GM19099 (cell line): Measurements from ENCODE around the gene TMEM187.

Experiments
- POLR2A ChIP-seq: IDR thresholded peaks from 3 replicates; pipeline ENCODE4 v1.6.1; 2011; ENCODE audit warnings: low read depth; ENCODE audit not compliant: insufficient read length; ENCODE audit errors: extremely low read depth

Gene TMEM187, protein sequence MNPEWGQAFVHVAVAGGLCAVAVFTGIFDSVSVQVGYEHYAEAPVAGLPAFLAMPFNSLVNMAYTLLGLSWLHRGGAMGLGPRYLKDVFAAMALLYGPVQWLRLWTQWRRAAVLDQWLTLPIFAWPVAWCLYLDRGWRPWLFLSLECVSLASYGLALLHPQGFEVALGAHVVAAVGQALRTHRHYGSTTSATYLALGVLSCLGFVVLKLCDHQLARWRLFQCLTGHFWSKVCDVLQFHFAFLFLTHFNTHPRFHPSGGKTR

DNA sequence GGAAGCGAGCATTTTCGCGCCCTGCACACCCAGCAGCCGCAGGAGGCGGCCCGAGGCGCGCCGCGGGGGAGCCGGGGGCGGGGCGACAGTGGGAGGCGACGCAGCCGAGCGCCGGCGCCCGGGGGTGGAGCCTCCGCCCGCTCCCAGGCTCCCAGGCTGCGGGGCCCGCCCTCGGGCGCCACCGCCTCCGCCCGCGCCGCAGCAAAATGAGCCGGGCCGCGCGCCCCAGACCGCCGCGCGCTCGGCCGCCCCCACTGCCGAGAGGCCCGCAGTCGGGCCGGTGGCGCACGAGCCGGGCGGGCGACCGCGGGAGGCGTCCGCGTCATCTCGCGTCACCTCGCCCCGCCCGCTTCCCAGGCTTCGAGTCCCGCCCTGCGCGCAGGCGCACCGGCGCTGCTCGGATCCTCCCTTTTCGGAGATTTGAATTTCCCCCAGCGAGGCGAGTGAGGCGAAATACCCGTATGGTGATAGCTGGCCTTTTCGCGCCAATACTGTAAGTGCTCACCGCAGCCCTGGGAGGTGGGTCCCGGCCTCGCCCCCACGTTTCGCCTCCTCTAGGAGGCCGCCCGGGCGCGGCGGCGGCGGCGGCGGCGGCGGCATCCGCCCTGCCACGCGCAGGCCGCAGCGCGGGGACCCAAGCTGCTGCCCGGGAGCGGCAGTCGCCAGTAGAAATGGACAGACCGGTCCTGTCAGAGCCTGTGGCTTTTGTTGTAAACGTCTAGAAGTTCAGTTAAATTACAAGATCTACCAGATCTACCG is at the start of gene TMEM187:
Gene TMEM187, plus strand, starts transcription at position 387 of the 759 bp plus-strand sequence. CDS start 9,309 bp downstream, outside the sequence.
- TF ChIP-seq POLR2A = peak; percentile 67

DNA sequence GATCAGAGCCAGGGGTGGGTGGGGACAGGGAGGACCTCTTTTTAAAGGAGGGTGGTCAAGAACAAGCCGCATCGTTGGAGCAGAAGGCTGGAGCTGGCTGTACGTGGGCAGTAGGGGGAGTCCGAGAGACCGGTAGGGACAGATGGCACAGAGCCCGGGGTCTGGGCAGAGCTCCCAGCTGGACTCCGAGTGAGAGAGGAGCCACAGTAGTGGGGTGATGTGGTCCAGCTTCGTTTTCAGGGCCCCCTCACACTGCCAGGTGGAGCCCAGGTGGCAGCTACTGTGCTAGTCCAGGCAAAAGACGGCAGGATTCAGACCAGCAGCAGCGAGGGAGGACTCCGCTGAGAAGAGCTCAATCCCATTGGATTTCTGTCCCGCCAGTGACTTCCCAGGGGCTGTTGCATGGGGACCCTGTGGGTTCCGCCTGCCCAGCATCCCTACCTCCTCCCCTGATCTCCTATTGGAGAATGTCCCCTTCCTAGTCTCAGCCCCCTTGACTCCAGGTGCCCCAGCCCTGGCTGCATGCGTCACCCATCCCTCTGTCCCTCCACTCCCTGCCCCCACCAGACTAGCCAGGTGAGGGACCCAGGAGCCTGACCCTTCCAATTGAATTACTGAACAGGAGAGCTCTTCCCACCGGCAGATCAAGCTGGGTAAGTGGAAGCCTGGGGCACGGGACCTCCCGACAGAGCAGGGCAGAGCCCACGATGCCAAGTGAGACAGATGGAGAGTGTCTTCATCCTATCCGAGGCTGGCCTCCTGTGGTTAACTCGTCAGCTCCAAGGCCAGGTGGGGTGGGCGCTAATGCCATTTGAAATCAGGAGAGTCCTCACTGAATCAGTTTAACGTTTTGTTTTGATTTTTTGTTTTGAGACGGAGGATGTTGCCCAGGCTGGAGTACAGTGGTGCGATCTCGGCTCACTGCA is 49.4 kb upstream of the TMEM187 start:
- no peak for TF ChIP-seq POLR2A

DNA sequence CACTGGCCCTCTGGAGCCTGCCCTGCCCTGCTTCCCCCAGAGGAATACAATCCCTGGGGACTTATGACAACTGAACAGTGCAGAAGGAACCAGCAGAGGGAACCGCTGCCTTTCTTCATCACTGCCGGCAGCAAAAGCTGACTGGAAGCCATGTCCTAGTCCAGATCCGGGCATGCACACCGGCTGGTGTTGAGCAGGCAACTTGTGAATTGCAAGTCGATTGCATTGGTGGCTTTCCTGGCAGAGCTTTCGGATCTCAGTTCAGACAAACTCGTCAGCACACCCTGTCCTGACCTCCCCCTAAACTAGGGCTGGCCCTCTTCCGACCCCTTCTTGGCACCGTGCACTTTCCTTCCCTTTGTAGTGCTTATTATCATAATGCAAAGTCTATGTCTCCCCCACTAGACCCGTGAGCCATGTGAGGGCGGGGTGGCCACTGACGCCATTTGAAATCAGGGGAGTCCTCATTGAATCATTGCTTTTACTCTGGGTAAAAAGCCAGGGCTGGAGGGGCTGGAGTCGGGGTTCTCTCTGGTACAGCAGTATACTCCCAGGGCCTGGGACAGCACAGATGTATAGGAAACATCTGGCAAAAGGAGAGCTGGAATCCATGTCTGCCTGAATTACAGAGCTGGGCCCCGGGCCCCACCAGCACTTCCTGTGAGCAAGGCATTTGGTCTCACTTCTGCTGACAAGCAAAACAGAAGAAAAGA is 48.2 kb upstream of the TMEM187 start:
- peak; percentile 2 for TF ChIP-seq POLR2A

DNA sequence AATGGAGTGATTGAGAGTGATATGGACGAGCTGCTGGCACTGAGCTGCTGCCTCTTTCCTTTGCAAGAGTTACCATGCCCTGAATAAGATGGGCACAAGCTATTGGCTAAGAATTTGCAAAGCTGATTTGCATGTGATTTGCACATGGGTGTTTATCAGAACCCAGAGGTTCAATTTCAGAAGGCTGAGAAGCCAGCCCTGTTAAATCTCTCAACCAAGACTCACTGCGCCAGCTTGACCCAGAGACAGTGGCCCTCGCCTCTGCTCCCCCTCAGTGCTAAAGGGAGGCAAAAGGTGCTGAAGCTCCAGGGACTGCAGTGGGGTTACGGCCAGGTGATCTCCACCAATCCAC is 47.2 kb upstream of the TMEM187 start:
- TF ChIP-seq POLR2A = peak; percentile 98

DNA sequence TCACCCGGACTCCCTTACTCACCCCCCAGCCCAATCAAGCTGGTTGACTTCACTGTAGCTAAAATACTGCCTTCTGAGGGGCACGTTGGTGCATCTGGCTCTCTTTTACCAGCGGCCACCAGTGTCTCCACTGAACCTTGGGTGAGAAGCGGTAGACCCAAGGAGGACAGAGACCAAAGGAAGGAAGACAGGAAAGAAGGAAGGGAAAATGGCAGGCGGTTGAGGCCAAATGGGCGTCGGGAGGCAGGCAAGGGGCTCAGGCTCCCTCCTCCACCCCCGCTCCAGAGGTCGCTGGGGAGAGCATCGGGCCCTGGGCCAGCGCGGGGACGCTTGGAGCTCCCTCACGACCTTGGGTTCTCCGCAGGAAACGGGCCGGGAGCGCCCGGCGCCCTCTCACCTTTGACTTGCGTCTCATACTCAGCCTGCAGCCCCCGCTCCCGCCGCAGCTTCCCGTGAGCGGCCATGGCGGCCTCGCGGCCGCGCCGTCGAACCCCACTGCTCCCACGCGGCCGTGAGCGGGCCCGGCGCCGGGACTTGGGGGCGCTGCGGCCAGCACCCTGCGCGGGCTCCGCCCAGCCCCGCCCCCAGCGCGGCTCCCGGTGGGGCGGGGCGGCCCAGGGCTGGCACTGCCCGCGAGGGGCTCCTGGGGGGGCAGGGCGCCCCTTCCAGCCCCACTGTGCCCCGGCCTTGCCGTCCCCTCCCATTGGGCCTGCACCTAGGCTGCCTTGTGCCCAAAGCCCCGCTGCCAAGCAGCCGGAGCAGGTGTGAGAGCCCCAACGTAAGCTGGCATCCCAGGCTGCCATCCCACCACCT is 46.6 kb upstream of the TMEM187 start, which contains the start of gene ARHGAP4:
Gene ARHGAP4, minus strand, starts transcription at position 526 of the 813 bp plus-strand sequence. Its CDS starts 62 bp downstream, at position 464.
- peak; percentile 51 for TF ChIP-seq POLR2A

DNA sequence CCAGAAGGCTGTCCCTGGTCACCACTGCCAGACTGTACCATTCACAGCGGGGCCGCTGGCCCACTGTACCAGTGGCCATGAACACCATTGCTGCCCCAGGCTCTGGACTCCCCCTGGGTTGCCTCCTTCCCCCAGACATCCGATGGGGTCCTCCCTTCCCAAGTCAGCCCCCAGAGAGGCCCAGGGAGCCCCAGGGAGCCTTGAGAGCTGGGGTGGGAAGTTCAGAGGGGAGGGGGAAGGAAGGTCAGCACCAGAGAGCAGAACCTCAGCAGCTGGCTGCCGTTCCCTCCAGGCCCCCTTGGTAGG is 46.0 kb upstream of the TMEM187 start:
- peak; percentile 45 for TF ChIP-seq POLR2A

DNA sequence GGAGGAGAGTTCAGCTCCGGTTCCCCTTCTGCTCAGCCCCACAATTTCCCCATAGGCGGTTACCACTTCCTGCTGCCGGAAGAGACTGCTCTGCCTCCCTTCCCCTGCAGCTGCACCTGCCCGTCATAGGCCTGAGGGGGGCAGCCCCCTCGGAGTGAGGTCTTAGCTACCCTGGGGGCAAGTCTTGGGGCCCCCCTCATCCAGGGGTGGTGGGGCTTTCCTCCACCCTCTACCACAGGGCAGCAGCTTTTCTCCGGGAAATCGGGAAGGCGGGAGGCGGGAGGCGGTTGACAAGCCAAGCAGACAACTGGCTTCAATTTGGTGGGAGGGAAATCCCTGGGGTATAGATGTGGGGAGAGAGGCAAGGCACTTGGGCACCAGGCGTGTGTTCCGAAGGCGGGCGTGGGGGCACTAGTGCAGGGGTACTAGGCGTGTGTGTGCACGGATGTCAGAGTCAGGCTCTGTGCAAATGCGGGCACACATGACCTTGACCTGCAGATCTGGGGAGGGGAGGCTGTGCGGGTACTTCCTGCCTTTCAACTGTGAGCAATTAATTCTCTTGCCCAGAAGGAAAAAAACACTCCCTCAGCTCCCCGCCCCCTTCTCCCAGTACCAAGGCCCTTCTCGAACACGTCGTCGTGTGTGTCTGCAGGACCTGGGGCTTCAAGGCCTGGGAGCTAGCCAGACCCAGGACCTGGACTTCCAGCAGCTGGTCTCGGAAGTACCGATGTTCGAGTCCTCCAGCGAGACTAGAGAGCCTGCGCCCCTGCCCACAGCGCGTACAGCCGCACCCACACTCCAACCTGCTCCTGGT is 45.5 kb upstream of the TMEM187 start:
- TF ChIP-seq POLR2A = peak; percentile 47

DNA sequence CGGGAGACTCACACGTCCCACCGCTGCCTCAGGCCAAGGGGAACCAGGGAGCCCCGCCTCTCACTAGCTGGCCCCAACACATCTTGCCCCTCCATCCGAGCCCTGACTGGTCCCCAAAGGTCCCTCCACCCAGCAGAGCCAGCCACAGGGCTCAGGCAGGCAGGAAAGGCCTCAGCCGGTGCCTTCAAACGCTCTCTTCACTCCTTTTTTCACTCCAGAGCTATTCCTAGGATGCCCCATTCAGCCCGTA is 45.0 kb upstream of the TMEM187 start:
- TF ChIP-seq POLR2A = no peak

DNA sequence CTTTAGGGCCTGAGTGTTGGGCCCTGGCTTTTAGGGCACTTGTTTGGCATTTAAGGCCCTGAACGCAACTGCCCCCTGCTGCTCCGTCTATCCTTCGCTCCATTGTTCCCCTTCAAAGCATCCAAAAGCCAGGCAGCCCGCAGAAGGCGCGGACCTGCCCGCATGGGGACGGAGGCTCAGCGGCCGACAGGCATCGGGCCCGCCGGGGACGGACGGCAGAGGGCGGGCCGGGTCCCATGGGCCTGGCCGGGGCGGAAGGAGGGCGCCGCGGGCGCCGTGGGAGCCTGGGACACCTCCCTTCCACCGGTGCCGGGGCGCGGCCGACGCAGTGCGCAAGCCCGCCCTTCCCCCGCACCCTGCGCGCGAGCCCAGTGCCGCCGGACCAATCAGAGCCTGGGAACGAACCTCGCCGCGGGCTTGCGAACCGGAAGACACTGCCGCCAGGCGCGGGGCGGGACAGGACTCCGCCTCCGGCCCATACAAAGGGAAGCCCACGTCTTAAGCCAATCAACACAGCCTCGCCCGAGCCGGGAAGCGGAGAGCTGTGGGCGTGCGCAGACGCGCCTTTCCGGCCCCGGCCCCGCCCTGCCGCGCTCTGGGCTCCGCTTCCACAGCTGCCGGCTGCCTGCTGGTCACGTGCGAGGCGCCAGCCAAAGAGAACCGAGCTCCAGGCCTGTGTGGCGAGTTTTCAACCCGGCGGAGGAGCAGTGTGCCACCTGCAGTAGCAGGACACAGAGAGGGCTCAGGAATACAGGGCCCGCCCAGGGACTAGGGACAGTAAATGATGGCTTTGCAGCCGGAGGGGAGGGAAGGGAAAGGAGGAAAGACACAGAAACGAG is 44.4 kb upstream of the TMEM187 start:
- peak; percentile 73 for TF ChIP-seq POLR2A

DNA sequence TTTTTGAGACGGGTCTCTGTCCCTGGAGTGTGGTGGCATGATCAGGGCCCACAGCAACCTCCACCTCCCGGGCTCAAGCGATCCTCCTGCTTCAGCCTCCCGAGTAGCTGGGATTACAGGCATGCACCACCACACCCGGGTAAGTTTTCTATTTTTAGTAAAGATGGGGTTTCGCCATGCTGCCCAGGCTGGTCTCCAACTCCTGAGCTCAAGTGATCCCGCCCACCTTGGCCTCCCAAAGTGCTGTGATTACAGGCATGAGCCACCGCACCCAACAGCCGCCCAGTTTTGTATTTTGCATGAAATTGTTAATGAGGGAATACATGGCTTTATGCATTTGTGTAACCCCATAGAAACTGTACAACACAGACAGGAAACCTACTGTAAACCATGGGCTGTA is 43.7 kb upstream of the TMEM187 start:
- TF ChIP-seq POLR2A = no peak

DNA sequence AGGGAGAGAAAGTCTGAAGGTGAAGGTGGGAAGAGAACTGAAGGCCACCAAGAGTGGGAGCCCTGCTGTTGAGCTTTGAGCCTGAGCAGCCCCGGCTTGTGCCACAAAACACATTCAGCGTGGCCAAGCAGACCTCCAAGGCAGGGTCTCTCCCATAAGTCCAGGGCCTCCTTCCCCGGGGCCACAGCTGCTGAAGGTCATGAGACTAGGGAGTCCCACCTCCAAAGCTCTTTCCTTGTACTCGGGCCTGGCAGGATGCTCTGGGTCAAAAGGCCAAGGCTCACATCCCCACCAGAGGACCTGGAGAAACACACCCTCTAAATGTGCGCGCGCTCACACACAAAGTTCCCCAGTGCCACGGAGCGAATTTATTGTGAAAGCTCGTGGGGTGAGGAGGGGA is 43.0 kb upstream of the TMEM187 start:
- TF ChIP-seq POLR2A = no peak

DNA sequence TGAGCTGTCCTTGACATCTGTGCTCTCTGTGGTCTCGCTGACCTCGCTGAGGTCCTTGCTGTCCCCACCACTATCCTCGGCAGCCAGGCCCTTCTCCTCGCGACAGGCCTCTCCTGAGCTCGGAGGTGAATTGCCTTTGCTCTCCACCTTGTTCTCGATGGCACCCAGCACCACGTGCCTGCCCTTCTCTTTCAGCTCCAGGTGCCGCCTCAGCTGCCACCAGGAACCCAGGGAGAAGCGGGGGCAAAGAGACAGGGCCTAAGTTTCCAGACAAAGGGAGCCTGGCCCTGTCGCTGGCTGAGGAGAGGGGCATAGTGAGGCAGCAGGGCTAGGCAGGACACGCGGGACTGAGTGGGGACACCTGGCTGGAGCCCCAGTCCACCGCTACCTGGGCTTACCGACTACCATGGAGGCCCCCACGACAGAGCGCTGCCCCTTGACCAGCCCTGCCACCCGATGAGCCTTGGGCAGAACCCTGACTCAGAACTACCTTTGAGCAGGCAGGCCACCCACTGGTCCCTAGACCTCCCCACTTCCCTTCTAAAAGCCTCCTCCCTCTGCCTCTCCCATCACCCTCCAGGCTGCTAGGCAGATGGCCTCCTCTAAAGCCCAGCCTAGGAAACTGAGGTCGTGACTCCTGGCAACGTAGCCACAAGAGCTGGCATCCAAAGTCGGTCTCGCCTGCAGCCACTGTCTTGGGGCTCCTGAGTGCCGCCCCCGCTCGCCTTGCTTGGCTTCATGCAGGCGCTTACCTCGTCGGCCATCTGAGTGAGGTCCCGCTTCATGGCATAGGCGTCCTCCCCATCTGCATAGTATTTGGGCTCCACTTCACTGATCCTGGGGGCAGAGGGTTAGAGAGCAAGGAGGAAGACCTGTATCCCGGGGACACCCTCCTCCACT is 42.3 kb upstream of the TMEM187 start:
- TF ChIP-seq POLR2A = no peak

DNA sequence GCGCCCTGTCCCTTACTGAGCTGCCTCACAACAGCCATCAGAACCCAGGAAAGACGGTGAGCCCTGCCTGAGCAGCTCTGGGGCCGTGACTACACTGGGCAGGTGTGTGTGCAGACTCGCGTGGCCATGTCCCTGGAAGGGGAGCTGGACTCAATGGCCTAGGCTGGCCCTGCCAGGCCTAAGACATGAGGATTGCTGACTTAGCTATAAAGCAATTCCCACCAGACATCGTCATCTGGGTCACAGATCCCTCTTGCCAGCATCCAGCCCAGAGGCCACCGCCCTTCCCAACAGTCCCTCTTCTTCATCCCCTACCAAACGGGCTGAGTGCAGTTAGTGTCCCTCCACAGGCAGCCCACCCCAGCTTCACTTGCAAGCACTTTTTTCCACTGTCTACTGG is 41.4 kb upstream of the TMEM187 start:
- TF ChIP-seq POLR2A = no peak
